Fibroblast of villous mesenchyme (primary cell): ENCODE data around the gene ZNF669. TPM values are rescaled to one million over a fixed set of nuclear protein-coding genes. Genes with fewer than 3 reads are reported as not detected.
A peak's percentile ranks its signal among the peaks of the same experiment; 100 is the strongest.

Experiments used
- DNase-seq: peaks from one replicate; pipeline ENCODE4 v3.0.0-alpha.2; 2010; ENCODE audit warnings: low read depth
- H3K4me3 ChIP-seq: 2 replicates; pipeline ENCODE4 v1.5.1; 2011; ENCODE audit warnings: low read depth, mild to moderate bottlenecking, low read length
- total RNA-seq: library from RNA; depleted of rRNA; stranded (reverse); fragments of >200 nt; gene quantifications from 2 replicates; pipeline ENCODE4 v1.2.3, GENCODE V29; 2012
- TF ChIP-seq, protein P1 (sequence below): IDR thresholded peaks from 2 replicates; pipeline ENCODE4 v1.5.1; 2012; ENCODE audit warnings: low read depth, mild to moderate bottlenecking, low read length; ENCODE audit not compliant: insufficient read depth

ZNF669 gene
- total RNA-seq, 1 donor, result 13.0 TPM

DNA sequence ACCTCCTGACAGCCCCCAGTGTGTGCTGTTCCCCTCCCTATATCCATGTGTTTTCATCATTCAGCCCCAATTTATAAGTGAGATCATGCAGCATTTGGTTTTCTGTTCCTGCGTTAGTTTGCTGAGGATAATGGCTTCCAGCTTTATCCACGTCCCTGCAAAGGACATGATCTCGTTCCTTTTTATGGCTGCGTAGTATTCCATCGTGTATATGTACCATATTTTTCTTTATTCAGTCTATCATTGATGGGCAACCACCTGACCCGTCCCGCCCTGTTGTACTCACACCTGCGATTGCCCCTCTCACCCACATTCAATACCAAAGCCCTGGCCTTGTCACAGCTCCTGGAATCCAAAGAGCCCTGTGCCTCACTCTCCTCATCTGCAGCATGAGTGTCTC is 19.4 kb downstream of the ZNF669 start:
- DNase-seq, result no peak
- TF ChIP-seq, protein P1, sequence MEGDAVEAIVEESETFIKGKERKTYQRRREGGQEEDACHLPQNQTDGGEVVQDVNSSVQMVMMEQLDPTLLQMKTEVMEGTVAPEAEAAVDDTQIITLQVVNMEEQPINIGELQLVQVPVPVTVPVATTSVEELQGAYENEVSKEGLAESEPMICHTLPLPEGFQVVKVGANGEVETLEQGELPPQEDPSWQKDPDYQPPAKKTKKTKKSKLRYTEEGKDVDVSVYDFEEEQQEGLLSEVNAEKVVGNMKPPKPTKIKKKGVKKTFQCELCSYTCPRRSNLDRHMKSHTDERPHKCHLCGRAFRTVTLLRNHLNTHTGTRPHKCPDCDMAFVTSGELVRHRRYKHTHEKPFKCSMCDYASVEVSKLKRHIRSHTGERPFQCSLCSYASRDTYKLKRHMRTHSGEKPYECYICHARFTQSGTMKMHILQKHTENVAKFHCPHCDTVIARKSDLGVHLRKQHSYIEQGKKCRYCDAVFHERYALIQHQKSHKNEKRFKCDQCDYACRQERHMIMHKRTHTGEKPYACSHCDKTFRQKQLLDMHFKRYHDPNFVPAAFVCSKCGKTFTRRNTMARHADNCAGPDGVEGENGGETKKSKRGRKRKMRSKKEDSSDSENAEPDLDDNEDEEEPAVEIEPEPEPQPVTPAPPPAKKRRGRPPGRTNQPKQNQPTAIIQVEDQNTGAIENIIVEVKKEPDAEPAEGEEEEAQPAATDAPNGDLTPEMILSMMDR, result no peak
- H3K4me3 ChIP-seq, result no peak overlapping the region

DNA sequence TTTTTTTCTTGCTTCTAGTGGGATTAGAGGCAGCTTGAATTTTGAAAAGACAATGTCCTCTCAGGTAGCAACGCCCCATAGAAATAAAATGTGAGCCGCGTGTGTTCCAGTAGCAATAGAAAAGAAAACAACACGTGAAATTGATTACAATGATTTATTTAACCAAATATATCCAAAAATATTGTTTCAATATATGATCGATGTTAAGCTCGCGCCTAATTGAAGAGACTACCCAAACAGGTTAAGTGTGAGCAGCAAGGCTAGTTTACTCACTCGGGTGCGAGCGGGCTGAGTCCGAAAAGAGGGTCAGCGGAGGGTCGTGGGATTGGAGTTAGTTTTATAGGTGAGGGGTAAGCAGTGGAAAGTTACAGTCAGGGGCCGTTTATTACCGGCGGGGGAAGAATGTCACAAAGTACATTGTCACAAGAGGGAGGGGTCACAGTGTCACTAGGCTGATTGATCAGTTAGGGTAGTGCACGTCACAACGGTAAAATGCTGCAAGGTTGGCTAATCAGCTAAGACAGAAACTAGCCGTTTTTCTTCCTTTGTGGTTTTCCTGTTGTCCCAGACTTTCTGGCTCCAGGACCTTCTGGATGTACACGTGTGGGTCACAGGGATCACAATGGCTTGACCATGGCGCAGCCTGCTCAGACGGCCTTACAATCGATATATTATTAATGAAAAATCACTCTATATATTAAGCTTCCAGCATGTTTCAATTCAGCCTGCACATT is 24.8 kb downstream of the ZNF669 start:
- TF ChIP-seq, protein P1, result no peak
- no peak for DNase-seq
- H3K4me3 ChIP-seq, result peak overlapping the region; percentile 91

DNA sequence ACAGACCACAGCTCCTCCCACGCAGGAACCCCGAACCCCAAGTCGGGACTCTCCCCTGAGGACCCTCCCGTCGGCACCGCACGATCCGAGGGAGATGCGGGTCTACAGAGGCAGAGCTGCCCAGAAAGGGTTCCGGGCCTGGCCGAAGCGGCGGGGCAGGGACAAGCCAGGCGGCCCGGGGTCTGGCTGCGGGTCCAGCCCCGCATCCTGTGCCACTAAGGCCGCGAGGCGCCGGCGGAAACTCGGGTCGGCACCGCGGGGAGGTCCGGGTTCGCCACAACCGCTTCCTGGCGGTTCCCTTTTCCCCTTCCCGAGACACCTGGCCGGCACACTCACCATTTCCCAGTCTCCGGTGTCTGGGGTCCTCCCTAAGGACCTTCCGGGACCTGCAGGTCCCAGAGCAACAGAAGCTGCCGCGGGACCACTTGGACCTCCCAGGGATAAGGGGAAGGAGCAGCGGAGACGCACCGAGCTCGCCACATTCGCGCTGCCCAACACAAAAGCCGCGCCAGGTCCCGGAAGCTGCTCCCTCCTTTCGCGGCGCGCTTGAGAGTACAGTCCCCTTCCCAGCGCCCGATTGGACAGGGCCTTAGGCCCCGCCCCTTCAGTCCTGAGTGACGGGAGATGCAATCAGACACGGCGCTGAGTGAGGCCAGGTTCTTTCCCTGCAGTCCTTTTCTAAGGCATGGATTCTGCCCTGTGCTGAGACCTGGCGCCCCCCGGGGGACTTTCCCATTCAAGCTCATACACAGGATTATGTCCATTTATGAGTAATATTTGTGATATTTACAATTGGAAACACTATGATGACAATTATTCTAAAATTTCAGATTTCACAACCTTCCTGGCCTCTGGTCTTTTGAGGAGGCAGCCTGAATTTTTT is 25.7 kb downstream of the ZNF669 start, which contains the start of gene ZNF670:
Gene ZNF670, minus strand, starts transcription at position 554 of the 883 bp plus-strand sequence. Its CDS starts 215 bp downstream, at position 339.
- TF ChIP-seq, protein P1, result no peak
- peak; percentile 94 for DNase-seq
- peak within 1 kb of the TSS; percentile 91 for H3K4me3 ChIP-seq

DNA sequence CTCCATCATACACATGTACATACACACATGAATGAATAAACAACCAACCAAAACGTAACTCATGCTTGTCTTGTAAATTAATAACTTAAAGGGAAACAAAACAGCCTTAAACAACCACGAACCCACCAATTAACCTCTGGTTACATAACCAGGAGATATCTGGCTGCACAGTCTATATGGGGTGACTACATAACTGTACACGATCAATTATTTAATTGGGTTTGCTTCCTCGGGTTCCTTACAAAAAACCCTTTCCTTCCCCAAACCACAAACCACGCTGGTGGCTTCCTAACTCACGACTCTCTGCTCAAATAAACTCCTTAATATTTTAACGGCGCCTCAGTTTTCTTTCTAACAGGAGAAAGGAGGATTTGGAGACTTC is 26.3 kb downstream of the ZNF669 start:
- DNase-seq, result peak; percentile 13
- TF ChIP-seq, protein P1, result no peak
- peak overlapping the region; percentile 91 for H3K4me3 ChIP-seq

DNA sequence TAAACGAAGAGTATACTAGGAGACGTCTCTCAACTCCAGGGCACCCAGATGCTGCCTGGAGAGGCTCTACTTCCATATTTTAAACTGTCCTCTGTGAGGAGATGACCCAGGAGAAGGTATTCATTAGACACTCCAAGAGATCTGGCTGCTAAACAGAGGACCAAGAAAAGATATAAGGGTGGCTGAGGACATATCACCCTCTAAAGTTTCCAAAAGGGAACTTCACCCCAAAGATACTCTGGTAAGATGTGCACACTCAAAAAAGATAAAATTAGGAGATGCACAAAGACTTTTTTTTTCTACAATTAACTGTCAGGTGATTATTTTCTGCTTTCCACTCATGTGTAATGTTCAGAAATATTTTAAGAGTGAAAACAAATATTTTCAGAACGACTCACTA is 26.9 kb downstream of the ZNF669 start:
- H3K4me3 ChIP-seq, result no peak overlapping the region
- DNase-seq, result peak; percentile 20
- TF ChIP-seq, protein P1, result no peak

DNA sequence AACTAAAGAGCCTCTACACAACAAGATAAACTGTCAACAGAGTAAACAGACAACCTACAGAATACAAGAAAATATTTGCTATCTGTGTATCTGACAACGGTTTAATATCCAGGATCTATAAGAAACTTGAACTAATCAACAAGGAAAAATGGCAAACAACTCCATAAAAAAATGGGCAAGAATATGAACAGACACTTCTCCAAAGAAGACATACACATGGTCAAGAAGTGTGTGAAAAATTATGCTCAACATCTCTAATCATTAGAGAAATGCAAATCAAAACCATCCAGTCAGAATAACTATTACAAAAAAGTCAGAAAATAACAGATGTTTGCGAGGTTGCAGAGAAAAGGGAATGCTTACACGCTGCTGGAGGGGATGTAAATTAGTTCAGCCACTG is 33.5 kb downstream of the ZNF669 start:
- H3K4me3 ChIP-seq, result no peak overlapping the region
- no peak for DNase-seq
- TF ChIP-seq, protein P1, result no peak
